ENCODE data around the gene INTS4. TPM values are rescaled to one million over a fixed set of nuclear protein-coding genes. Genes with fewer than 3 reads are reported as not detected.
"Not testable (repeated sequence)": the region's sequence is repeated elsewhere in the genome, so short reads cannot be mapped to it uniquely, and the experiment has no call there.

INTS4 gene
- polyA plus RNA-seq, 1 of the 3 experiments (the other 2 are of a cell fraction), result 23.0 TPM

DNA sequence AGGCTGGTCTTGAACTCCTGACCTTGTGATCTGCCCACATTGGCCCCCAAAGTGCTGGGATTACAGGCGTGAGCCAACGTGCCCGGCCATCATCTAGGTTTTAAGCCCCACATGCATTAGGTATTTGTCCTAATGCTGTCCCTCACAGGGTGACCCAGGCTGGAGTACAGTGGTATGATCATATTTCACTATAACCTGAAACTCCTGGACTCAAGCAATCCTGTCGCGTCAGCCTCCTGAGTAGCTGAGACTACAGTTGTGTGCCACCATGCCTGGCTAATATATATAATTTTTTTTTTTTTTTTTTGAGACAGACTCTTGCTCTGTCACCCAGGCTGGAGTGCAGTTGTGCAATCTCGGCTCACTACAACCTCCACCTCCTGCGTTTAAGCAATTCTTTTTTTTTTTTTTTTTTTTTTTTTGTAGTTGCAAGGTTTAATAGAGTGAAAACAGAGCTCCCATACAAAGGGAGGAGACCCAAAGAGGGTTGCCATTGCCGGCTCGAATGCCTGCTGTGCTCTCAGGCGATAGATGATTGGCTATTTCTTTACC lies 136.5 kb downstream of the INTS4 start:
- H3K4me3 ChIP-seq (ENCODE audit: low read depth in 2 of 2, low read length in 1 of 2); DNase-seq; H3K9ac ChIP-seq; CTCF ChIA-PET; H2AFZ ChIP-seq (ENCODE audit: low read depth); H3K4me2 ChIP-seq; H3K27ac ChIP-seq (ENCODE audit: low read depth in 2 of 2, low read length in 1 of 2); H3K9me2 ChIP-seq; H3K79me2 ChIP-seq (ENCODE audit: insufficient read depth); H3F3A ChIP-seq (replicated peaks; ENCODE audit: insufficient read depth); H3K4me1 ChIP-seq (ENCODE audit: control insufficient read depth in 1 of 2, insufficient read depth in 2 of 2, low read depth in 1 of 2, low read length in 1 of 2); H3K27me3 ChIP-seq (ENCODE audit: insufficient read depth); H4K20me1 ChIP-seq (ENCODE audit: insufficient read depth): not testable (repeated sequence)
- 0 out of 2 replicates have a peak, but pooled peaks cover 13% of the 10 kb centered on the region for H3K9me3 ChIP-seq
- POLR2A ChIA-PET, result interaction anchor here (0.6 to 0.7 kb wide), 2 partner anchors 110 to 165 kb away, joined by 3 to 4 read pairs; no protein-coding TSS in a partner anchor
- H3K36me3 ChIP-seq (replicated peaks in 1 of 2; ENCODE audit: control insufficient read depth in 1 of 2, insufficient read depth in 2 of 2, low read length in 1 of 2), result peaks cover 5 to 38% of the 10 kb centered on the region in 2 experiments
- 97% methylated on average over 7 of the region's 10 CpGs for WGBS (ENCODE audit: low lambda C conversion rate)

- Histone ChIP-seq H3K79me2 (ENCODE audit: insufficient read depth) (no peaks in the 10 kb centered on the region), H3K4me1 (ENCODE audit: control insufficient read depth in 1 of 2, insufficient read depth in 2 of 2, low read depth in 1 of 2, low read length in 1 of 2) (no peaks in the 10 kb centered on the region), H3K4me3 (ENCODE audit: low read depth in 2 of 2, low read length in 1 of 2) (no peak overlapping the region; a peak in 1 of 4 replicates), H3K9ac (no peak overlapping the region), H3K9me2 (no peaks in the 10 kb centered on the region), H4K20me1 (ENCODE audit: insufficient read depth) (no peaks in the 10 kb centered on the region), H3K9me3 (0 out of 2 replicates have a peak, but pooled peaks cover 13% of the 10 kb centered on the region), H3K27ac (ENCODE audit: low read depth in 2 of 2, low read length in 1 of 2) (no peak overlapping the region), H2AFZ (ENCODE audit: low read depth) (no peak overlapping the region), H3K36me3 (replicated peaks in 1 of 2; ENCODE audit: control insufficient read depth in 1 of 2, insufficient read depth in 2 of 2, low read length in 1 of 2) (peaks cover 5 to 60% of the 10 kb centered on the region in 2 experiments), H3F3A (replicated peaks; ENCODE audit: insufficient read depth) (peaks cover 7% of the 10 kb centered on the region), H3K27me3 (ENCODE audit: insufficient read depth) (no peaks in the 10 kb centered on the region), H3K4me2 (no peak overlapping the region)
- TF ChIP-seq MEF2A (IDR thresholded peaks at IDR 0.05; ENCODE audit: borderline replicate concordance, low read depth) (no peak), USF2 (IDR thresholded peaks at IDR 0.05; ENCODE audit: borderline replicate concordance, low read depth, low read length) (no peak), NFIC (IDR thresholded peaks at IDR 0.05; ENCODE audit: borderline replicate concordance) (no peak), ZBTB33 (IDR thresholded peaks at IDR 0.05; ENCODE audit: borderline replicate concordance, low read depth) (no peak), RCOR1 (IDR thresholded peaks at IDR 0.05; ENCODE audit: low read length) (no peak), PBX3 (IDR thresholded peaks at IDR 0.05) (no peak), TEAD4 (IDR thresholded peaks at IDR 0.05; ENCODE audit: borderline replicate concordance, insufficient read depth) (no peak), TCF12 (IDR thresholded peaks at IDR 0.05) (no peak), MXI1 (IDR thresholded peaks at IDR 0.05; ENCODE audit: low read depth, low read length) (no peak), RAD21 (IDR thresholded peaks at IDR 0.05; ENCODE audit: low read length) (no peak), YY1 (IDR thresholded peaks at IDR 0.05; ENCODE audit: low read depth) (no peak), JUND (IDR thresholded peaks at IDR 0.05) (no peak), GATA2 (CRISPR knock-in tag; IDR thresholded peaks at IDR 0.05) (no peak), EP300 (IDR thresholded peaks at IDR 0.05; ENCODE audit: borderline replicate concordance in 1 of 2, low read depth in 1 of 2, low read length in 1 of 2) (no peak), NRF1 (IDR thresholded peaks at IDR 0.05; ENCODE audit: low read depth, low read length) (no peak), GABPA (IDR thresholded peaks at IDR 0.05; ENCODE audit: low read depth) (no peak), FOSL2 (IDR thresholded peaks at IDR 0.05; ENCODE audit: borderline replicate concordance, low read depth) (no peak)
- TF ChIP-seq, protein P1, sequence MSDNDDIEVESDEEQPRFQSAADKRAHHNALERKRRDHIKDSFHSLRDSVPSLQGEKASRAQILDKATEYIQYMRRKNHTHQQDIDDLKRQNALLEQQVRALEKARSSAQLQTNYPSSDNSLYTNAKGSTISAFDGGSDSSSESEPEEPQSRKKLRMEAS (IDR thresholded peaks at IDR 0.05; ENCODE audit: low read depth), result no peak
- POLR2A ChIA-PET, result no interaction called here
- WGBS (ENCODE audit: low lambda C conversion rate), result 100% methylated on average over 1 of the region's 2 CpGs
- no peak for DNase-seq
- CTCF ChIA-PET, result no interaction called here
Measured at GRCh38 chr11:77854838-77855237, 139.6 kb downstream of the INTS4 start.

Data from SK-N-SH (cell line).